ENCODE measurements around the gene PYGB.
"Not testable (repeated sequence)": the region's sequence is repeated elsewhere in the genome, so short reads cannot be mapped to it uniquely, and the experiment has no call there.

The PYGB gene

GRCh38 chr20:25230166-25230831, 17.6 kb upstream of the PYGB start:
- no peak for DNase-seq

GRCh38 chr20:25233016-25233772, 14.7 kb upstream of the PYGB start:
- DNase-seq: no peak

GRCh38 chr20:25234009-25234849, 13.7 kb upstream of the PYGB start:
- DNase-seq: not testable (repeated sequence)

GRCh38 chr20:25236450-25237304, 11.2 kb upstream of the PYGB start:
- no peak for DNase-seq

GRCh38 chr20:25237610-25238318, 10.1 kb upstream of the PYGB start:
- DNase-seq: no peak

GRCh38 chr20:25238319-25239037, 9.4 kb upstream of the PYGB start:
- no peak for DNase-seq

GRCh38 chr20:25239387-25240370, 8.2 kb upstream of the PYGB start:
- DNase-seq: no peak

GRCh38 chr20:25240851-25241658, 6.8 kb upstream of the PYGB start:
- not testable (repeated sequence) for DNase-seq

- not testable (repeated sequence) for DNase-seq
These were observed 6.3 kb upstream of the PYGB start for GRCh38 chr20:25241659-25241955.

GRCh38 chr20:25242231-25242630, 5.7 kb upstream of the PYGB start:
- DNase-seq: no peak

- DNase-seq: no peak
These were observed 4.4 kb upstream of the PYGB start for GRCh38 chr20:25243416-25243979.

GRCh38 chr20:25244976-25245375, 2.9 kb upstream of the PYGB start:
- DNase-seq: no peak

GRCh38 chr20:25245461-25245860, 2.4 kb upstream of the PYGB start:
- no peak for DNase-seq

GRCh38 chr20:25246182-25246999, 1.5 kb upstream of the PYGB start:
- DNase-seq: no peak

GRCh38 chr20:25247000-25247517, 826 bp upstream of the PYGB start:
- no peak for DNase-seq

GRCh38 chr20:25247518-25247955, 348 bp upstream of the PYGB start:
- DNase-seq: no peak

- no peak for DNase-seq
These were observed 894 bp downstream of the PYGB start for GRCh38 chr20:25248786-25249172.

All from activated gamma-delta T cell (primary cell).